RWPE2 (cell line): Measurements from ENCODE around the gene SNX30.

Experiments
- ATAC-seq: fragments of 200-7000 bp; cut with Tn5 transposase; 3 replicates; pipeline ENCODE4 v1.9.1; 2021; ENCODE audit warnings: low read depth
- DNase-seq: peaks from one replicate; pipeline ENCODE4 v3.0.0-alpha.2; 2020; ENCODE audit warnings: low spot score
- H3K27ac ChIP-seq: fragments of 450-650 bp; 2 replicates; pipeline ENCODE4 v1.5.1; 2017; ENCODE audit warnings: mild to moderate bottlenecking; ENCODE audit not compliant: poor library complexity, severe bottlenecking
- H3K27me3 ChIP-seq: fragments of 250-450 bp; sonication (Bioruptor Pico); 2 replicates; pipeline ENCODE4 v1.5.1; 2021; ENCODE audit warnings: mild to moderate bottlenecking, moderate library complexity; ENCODE audit not compliant: insufficient read depth, poor library complexity, severe bottlenecking
- H3K36me3 ChIP-seq: fragments of 250-450 bp; sonication (Bioruptor Pico); 2 replicates; pipeline ENCODE4 v1.5.1; 2020; ENCODE audit warnings: low read depth, mild to moderate bottlenecking, moderate library complexity
- H3K4me1 ChIP-seq: fragments of 250-450 bp; sonication (Bioruptor Pico); 2 replicates; pipeline ENCODE4 v1.5.1; 2021; ENCODE audit warnings: mild to moderate bottlenecking, moderate library complexity; ENCODE audit not compliant: insufficient read depth, poor library complexity, severe bottlenecking
- H3K4me3 ChIP-seq: fragments of 250-450 bp; sonication (Bioruptor Pico); 2 replicates; pipeline ENCODE4 v1.5.1; 2021; ENCODE audit warnings: mild to moderate bottlenecking, moderate library complexity; ENCODE audit not compliant: severe bottlenecking
- H3K9me3 ChIP-seq: fragments of 250-450 bp; sonication (Bioruptor Pico); 2 replicates; pipeline ENCODE4 v1.5.1; 2021; ENCODE audit warnings: mild to moderate bottlenecking, moderate library complexity; ENCODE audit not compliant: severe bottlenecking
- CTCF ChIP-seq: fragments of 450-650 bp; IDR thresholded peaks from one replicate; pipeline ENCODE4 v1.5.1; 2017; ENCODE audit warnings: mild to moderate bottlenecking, moderate library complexity; ENCODE audit not compliant: poor library complexity, severe bottlenecking

SNX30 gene

GRCh38 chr9:112792670-112793069, 42.1 kb downstream of the SNX30 start:
- no peak for ATAC-seq
- Histone ChIP-seq H3K27me3 (no peaks in the 10 kb centered on the region), H3K4me1 (no peaks in the 10 kb centered on the region), H3K27ac (no peak overlapping the region), H3K4me3 (no peak overlapping the region), H3K9me3 (no peaks in the 10 kb centered on the region), H3K36me3 (no peaks in the 10 kb centered on the region)
- no peak for DNase-seq
- no peak for TF ChIP-seq CTCF

GRCh38 chr9:112793213-112793810, 42.8 kb downstream of the SNX30 start:
- H3K9me3 ChIP-seq = no peaks in the 10 kb centered on the region
- no peaks in the 10 kb centered on the region for H3K27me3 ChIP-seq
- peak; percentile 88 for TF ChIP-seq CTCF
- no peak overlapping the region for H3K4me3 ChIP-seq
- no peaks in the 10 kb centered on the region for H3K36me3 ChIP-seq
- H3K27ac ChIP-seq = no peak overlapping the region
- peak; percentile 80 for ATAC-seq
- H3K4me1 ChIP-seq = no peaks in the 10 kb centered on the region
- DNase-seq = peak; percentile 61

- Histone ChIP-seq H3K4me3 (no peak overlapping the region), H3K9me3 (no peaks in the 10 kb centered on the region), H3K27ac (no peak overlapping the region), H3K4me1 (no peaks in the 10 kb centered on the region), H3K27me3 (no peaks in the 10 kb centered on the region), H3K36me3 (no peaks in the 10 kb centered on the region)
- DNase-seq (no peak), ATAC-seq (no peak)
- no peak for TF ChIP-seq CTCF
Observed at GRCh38 chr9:112794731-112795130, 44.2 kb downstream of the SNX30 start.

- Histone ChIP-seq H3K4me3 (no peak overlapping the region), H3K27me3 (no peaks in the 10 kb centered on the region), H3K36me3 (no peaks in the 10 kb centered on the region), H3K4me1 (no peaks in the 10 kb centered on the region), H3K27ac (no peak overlapping the region), H3K9me3 (no peaks in the 10 kb centered on the region)
- TF ChIP-seq CTCF = no peak
- DNase-seq (no peak), ATAC-seq (no peak)
Observed at GRCh38 chr9:112795921-112796320, 45.4 kb downstream of the SNX30 start.

GRCh38 chr9:112796485-112796884, 45.9 kb downstream of the SNX30 start:
- TF ChIP-seq CTCF = no peak
- no peaks in the 10 kb centered on the region for H3K36me3 ChIP-seq
- H3K27me3 ChIP-seq = no peaks in the 10 kb centered on the region
- no peaks in the 10 kb centered on the region for H3K4me1 ChIP-seq
- H3K4me3 ChIP-seq = no peak overlapping the region
- no peak for ATAC-seq
- H3K9me3 ChIP-seq = no peaks in the 10 kb centered on the region
- no peak for DNase-seq
- H3K27ac ChIP-seq = no peak overlapping the region
